Neuronal stem cell (in vitro differentiated cells): ENCODE data around the gene BIRC7.

Source experiments
- DNase-seq: peaks from one replicate; pipeline ENCODE4 v3.0.0-alpha.2; 2013; ENCODE audit warnings: low spot score
- H2AFZ ChIP-seq: one replicate; pipeline ENCODE4 v1.6.1; 2013; ENCODE audit warnings: mild to moderate bottlenecking, low read length, inconsistent platforms
- H2AK5ac ChIP-seq: 2 replicates; pipeline ENCODE4 v1.6.1; 2013; ENCODE audit warnings: low read depth, mild to moderate bottlenecking, inconsistent platforms, low read length, moderate library complexity, mixed read lengths
- H2BK120ac ChIP-seq: 2 replicates; pipeline ENCODE4 v1.6.1; 2013; ENCODE audit warnings: low read depth, mild to moderate bottlenecking, inconsistent platforms, low read length, moderate library complexity, mixed read lengths
- H2BK12ac ChIP-seq: one replicate; pipeline ENCODE4 v1.6.1; 2013; ENCODE audit warnings: low read length, inconsistent platforms
- H2BK15ac ChIP-seq: 2 replicates; pipeline ENCODE4 v1.6.1; 2013; ENCODE audit warnings: mild to moderate bottlenecking, low read length, inconsistent platforms, mixed read lengths
- H2BK5ac ChIP-seq: one replicate; pipeline ENCODE4 v1.6.1; 2013; ENCODE audit warnings: inconsistent platforms, mild to moderate bottlenecking, low read length, moderate library complexity
- H3K14ac ChIP-seq: one replicate; pipeline ENCODE4 v1.6.1; 2013; ENCODE audit warnings: low read length, inconsistent platforms
- H3K18ac ChIP-seq: 2 replicates; pipeline ENCODE4 v1.6.1; 2013; ENCODE audit warnings: low read length, inconsistent platforms
- H3K23ac ChIP-seq: 2 replicates; pipeline ENCODE4 v1.6.1; 2013; ENCODE audit warnings: low read depth, mild to moderate bottlenecking, mixed read lengths, low read length, inconsistent platforms; ENCODE audit not compliant: poor library complexity
- H3K27ac ChIP-seq: replicated peaks from 3 replicates; pipeline ENCODE4 v1.5.1; 2013; ENCODE audit warnings: low read length, inconsistent platforms
- H3K27me3 ChIP-seq, 3 experiments: 2 replicates each; pipeline ENCODE4 v1.6.1; 2013; ENCODE audit warnings: low read length in 3 of 3, mild to moderate bottlenecking in 2 of 3, inconsistent platforms in 1 of 3, low read depth in 1 of 3, mixed read lengths in 1 of 3, moderate library complexity in 1 of 3; ENCODE audit not compliant: control insufficient read depth in 3 of 3, insufficient read depth in 3 of 3
- H3K36me3 ChIP-seq, 2 donors: replicated peaks in 1 of 2; 2 replicates each; pipeline ENCODE4 v1.6.1; 2013; ENCODE audit warnings: low read length in 2 of 2; ENCODE audit not compliant: control insufficient read depth in 2 of 2, insufficient read depth in 2 of 2
- H3K4ac ChIP-seq: 2 replicates; pipeline ENCODE4 v1.6.1; 2013; ENCODE audit warnings: inconsistent platforms, mild to moderate bottlenecking, low read length, moderate library complexity
- H3K4me1 ChIP-seq, 2 donors: 1 replicate in 1 of 2; 2 replicates in 1 of 2; pipeline ENCODE4 v1.6.1; 2013; ENCODE audit warnings: low read length in 2 of 2, low read depth in 1 of 2; ENCODE audit not compliant: control insufficient read depth in 2 of 2, insufficient read depth in 1 of 2
- H3K4me2 ChIP-seq: one replicate; pipeline ENCODE4 v1.6.1; 2013; ENCODE audit warnings: mild to moderate bottlenecking, low read length, inconsistent platforms; ENCODE audit not compliant: insufficient read depth, poor library complexity, severe bottlenecking
- H3K4me3 ChIP-seq, 2 donors: 2 replicates each; pipeline ENCODE4 v1.5.1; 2013; ENCODE audit warnings: low read length in 2 of 2, mild to moderate bottlenecking in 2 of 2, inconsistent platforms in 1 of 2, moderate library complexity in 1 of 2
- H3K79me1 ChIP-seq: one replicate; pipeline ENCODE4 v1.6.1; 2013; ENCODE audit warnings: low read depth, mild to moderate bottlenecking, inconsistent platforms, low read length, moderate library complexity
- H3K9ac ChIP-seq: one replicate; pipeline ENCODE4 v1.6.1; 2013; ENCODE audit warnings: mild to moderate bottlenecking, low read depth, low read length, inconsistent platforms; ENCODE audit not compliant: poor library complexity
- H3K9me3 ChIP-seq, 2 donors: replicated peaks in 1 of 2; 2 replicates each; pipeline versions ENCODE3 to v1.6.1; 2013; ENCODE audit warnings: low read length in 2 of 2, mild to moderate bottlenecking in 2 of 2, inconsistent platforms in 1 of 2, low read depth in 1 of 2, mixed read lengths in 1 of 2, moderate library complexity in 1 of 2; ENCODE audit not compliant: control insufficient read depth in 2 of 2, insufficient read depth in 1 of 2
- H4K8ac ChIP-seq: one replicate; pipeline ENCODE4 v1.6.1; 2013; ENCODE audit warnings: low read depth, mild to moderate bottlenecking, inconsistent platforms, low read length, moderate library complexity
- H4K91ac ChIP-seq: one replicate; pipeline ENCODE4 v1.6.1; 2013; ENCODE audit warnings: low read length, low read depth, mild to moderate bottlenecking, inconsistent platforms; ENCODE audit not compliant: poor library complexity
- WGBS, 2 donors: extraction: QIAGEN DNeasy Blood & Tissue Kit; methylation state at CpG; one replicate each; pipeline ENCODE4 v1.1.7; 2013; ENCODE audit warnings: missing lambda C conversion rate in 2 of 2, mixed read lengths in 1 of 2; ENCODE audit not compliant: insufficient read length in 2 of 2, insufficient replicate concordance in 1 of 2; ENCODE audit errors: extremely low coverage in 2 of 2; 5-methylcytosine and 5-hydroxymethylcytosine counted together

Gene BIRC7

DNA sequence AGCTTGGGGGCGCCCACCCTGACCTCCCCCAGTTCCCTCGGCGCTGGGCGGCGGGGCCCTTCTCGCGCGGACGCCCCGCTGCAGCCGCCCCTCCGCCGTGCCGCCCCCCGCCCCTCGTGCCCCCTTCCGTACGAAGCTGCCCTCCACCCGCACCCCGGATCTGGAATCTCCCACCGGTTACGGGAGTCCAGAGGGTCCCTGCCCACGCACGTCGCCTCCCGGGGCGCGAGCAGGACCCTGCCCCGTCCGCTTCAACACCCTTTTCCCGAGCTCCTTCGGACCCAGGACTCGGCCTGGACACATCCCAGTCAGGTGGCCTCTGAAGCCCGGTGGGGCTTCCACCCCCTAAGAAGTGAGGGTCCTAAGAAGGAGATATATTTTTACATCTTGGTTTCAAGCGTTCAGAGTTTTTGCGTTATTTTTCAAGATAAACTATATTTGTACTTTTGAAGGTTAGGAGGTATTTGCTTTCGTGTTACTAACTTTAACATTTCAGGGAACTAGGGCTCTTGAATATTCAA lies 37.4 kb downstream of the BIRC7 start:
- no peak overlapping the region for H4K91ac ChIP-seq
- no peaks in the 10 kb centered on the region for H3K27me3 ChIP-seq
- H3K4me3 ChIP-seq, result peak overlapping the region; percentile 96 to 97
- no peak overlapping the region for H2BK15ac ChIP-seq
- H2AFZ ChIP-seq, result peak overlapping the region; percentile 86
- no peak overlapping the region for H2BK12ac ChIP-seq
- peak overlapping the region; percentile 94 for H3K18ac ChIP-seq
- H3K27ac ChIP-seq, result no peak overlapping the region
- no peak for DNase-seq
- no peak overlapping the region for H4K8ac ChIP-seq
- H3K36me3 ChIP-seq, result peaks cover 19 to 26% of the 10 kb centered on the region in 2 donors
- H2BK120ac ChIP-seq, result no peak overlapping the region
- peak overlapping the region; percentile 30 for H3K4ac ChIP-seq
- no peak overlapping the region for H2BK5ac ChIP-seq
- H3K9ac ChIP-seq, result peak overlapping the region; percentile 95
- no CpG with 5 or more reads among the region's 37 CpGs for WGBS, 2 donors
- H3K79me1 ChIP-seq, result peaks cover 26% of the 10 kb centered on the region
- H3K14ac ChIP-seq, result no peak overlapping the region
- H3K9me3 ChIP-seq, result no peaks in the 10 kb centered on the region
- H3K4me1 ChIP-seq, result peaks cover 4 to 30% of the 10 kb centered on the region in 2 donors
- H3K23ac ChIP-seq, result peak overlapping the region; percentile 99
- peak overlapping the region; percentile 95 for H3K4me2 ChIP-seq
- peak overlapping the region; percentile 91 for H2AK5ac ChIP-seq

DNA sequence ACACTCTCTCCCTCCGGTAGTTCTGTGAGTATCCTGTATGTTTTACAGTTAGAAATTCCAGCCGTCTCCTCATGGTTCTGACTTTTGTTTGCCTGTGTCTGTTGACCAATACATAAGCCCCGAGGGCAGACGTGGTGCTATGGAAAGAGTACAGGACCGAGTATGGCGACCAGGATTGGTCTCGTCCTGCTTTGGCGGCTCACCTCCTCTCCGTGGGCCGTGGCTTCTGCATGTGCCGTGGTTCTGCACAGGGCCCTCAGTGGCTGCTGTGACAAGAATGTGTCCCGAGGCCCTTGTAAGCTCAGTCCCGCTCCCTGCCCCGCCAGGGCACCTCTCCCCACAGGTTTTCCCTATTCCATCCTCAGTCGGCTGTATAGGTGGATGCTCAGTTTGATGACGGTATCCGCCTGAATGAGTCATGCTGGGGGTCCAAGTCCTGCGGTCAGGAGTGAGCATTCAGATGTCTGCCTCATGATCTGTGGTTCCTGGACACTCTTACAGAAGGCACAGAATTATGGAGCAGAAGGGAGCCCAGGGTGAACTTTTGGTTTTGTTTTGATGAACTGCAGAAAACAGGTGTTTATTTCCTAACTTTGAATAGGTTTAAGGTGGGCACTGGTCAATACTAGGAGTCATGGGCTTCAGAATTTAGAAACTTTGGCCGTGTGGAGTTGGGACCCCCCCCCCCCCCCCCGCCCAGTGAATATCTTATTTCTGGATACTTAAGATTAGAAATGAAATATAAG lies 38.1 kb downstream of the BIRC7 start:
- Histone ChIP-seq H2AFZ (no peak overlapping the region), H3K36me3 (peaks cover 25 to 33% of the 10 kb centered on the region in 2 donors), H3K9me3 (no peaks in the 10 kb centered on the region), H4K8ac (no peak overlapping the region), H3K79me1 (peaks cover 26% of the 10 kb centered on the region), H3K18ac (no peak overlapping the region), H2BK15ac (no peak overlapping the region), H3K4me2 (peak overlapping the region; percentile 34), H2BK5ac (no peak overlapping the region), H2BK120ac (no peak overlapping the region), H3K14ac (no peak overlapping the region), H4K91ac (no peak overlapping the region), H3K23ac (peak overlapping the region; percentile 16), H3K4me3 (peak overlapping the region; percentile 4 to 96), H3K27me3 (no peaks in the 10 kb centered on the region), H3K9ac (peak overlapping the region; percentile 47), H3K4me1 (peaks cover 4 to 24% of the 10 kb centered on the region in 2 donors), H3K27ac (no peak overlapping the region), H2BK12ac (no peak overlapping the region), H3K4ac (no peak overlapping the region), H2AK5ac (no peak overlapping the region)
- no CpG with 5 or more reads among the region's 20 CpGs for WGBS, 2 donors
- no peak for DNase-seq

DNA sequence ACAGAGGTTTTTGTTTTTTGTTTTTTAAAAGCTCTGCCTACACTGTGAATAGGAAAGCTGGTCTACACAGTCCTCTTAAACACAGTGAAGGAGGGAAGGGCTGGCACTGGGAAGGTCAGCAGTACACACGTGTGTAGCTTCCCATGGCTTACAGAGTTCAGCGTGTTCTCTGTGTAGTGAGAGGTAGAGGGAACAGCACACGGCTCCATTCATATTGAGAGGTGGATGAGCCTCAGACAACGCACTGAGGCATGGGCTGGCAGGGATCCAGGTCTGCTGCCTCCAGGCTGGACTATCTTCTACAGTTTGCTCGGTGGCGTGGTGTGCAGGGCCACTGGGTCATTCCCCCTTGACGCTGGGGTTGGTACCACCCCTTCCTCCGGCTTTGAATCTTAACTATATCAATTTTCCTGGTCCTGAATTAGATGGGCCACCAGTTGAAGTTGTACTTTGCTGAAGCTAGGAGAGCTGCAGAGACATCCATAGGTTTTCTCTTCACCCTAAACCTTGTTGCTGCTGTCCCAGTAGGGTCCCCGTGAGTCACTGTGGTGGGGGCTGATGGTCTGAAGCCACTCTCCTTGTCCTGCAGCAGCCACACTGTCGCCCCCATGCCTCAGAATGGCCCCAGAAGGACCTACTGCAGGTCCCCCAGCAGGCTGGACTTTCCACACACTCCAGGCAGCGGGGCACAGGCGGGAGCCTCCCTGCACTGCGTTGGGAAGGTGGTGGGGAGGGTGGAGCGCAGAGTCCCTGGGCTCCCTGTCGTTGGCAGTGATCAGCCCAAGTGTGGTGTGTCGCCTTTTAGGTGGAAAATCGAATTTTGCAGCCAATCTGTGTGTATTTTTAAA lies 38.9 kb downstream of the BIRC7 start:
- H3K18ac ChIP-seq, result no peak overlapping the region
- H4K8ac ChIP-seq, result peak overlapping the region; percentile 86
- DNase-seq, result no peak
- no peak overlapping the region for H2BK12ac ChIP-seq
- H3K4me1 ChIP-seq, result peaks cover 4 to 17% of the 10 kb centered on the region in 2 donors
- no peak overlapping the region for H3K14ac ChIP-seq
- no peak overlapping the region for H3K4ac ChIP-seq
- no peak overlapping the region for H2BK5ac ChIP-seq
- H3K36me3 ChIP-seq, result peaks cover 29 to 41% of the 10 kb centered on the region in 2 donors
- no peak overlapping the region for H2BK120ac ChIP-seq
- no peaks in the 10 kb centered on the region for H3K27me3 ChIP-seq
- no peak overlapping the region for H2BK15ac ChIP-seq
- H2AK5ac ChIP-seq, result peak overlapping the region; percentile 31
- no peak overlapping the region for H3K4me2 ChIP-seq
- H3K23ac ChIP-seq, result peak overlapping the region; percentile 87
- WGBS, 2 donors, result no CpG with 5 or more reads among the region's 17 CpGs
- peaks cover 26% of the 10 kb centered on the region for H3K79me1 ChIP-seq
- H3K27ac ChIP-seq, result no peak overlapping the region
- H3K9ac ChIP-seq, result peak overlapping the region; percentile 30
- H3K9me3 ChIP-seq, result no peaks in the 10 kb centered on the region
- H2AFZ ChIP-seq, result no peak overlapping the region
- peak overlapping the region; percentile 16 to 26 for H3K4me3 ChIP-seq
- H4K91ac ChIP-seq, result peak overlapping the region; percentile 26

DNA sequence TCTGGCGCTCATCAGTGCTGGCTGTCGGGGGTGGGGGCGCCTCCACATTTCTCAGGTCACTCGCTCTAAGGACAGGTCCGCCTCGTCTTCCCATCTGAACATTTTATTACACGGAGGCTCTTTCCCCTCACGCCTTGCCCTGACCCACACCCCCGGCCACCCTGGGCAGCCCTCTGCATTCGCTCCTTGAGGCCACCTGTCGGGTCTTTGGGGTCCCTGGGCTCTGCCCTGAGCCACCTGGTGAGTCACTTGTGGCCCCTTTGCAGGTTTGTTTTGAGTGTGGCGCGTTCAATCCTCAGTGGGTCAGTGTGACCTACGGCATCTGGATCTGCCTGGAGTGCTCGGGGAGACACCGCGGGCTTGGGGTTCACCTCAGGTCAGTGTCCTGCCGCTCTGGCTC lies 40.1 kb downstream of the BIRC7 start:
- no peak overlapping the region for H2BK15ac ChIP-seq
- H3K4me3 ChIP-seq, result no peak overlapping the region
- H3K18ac ChIP-seq, result no peak overlapping the region
- no peak overlapping the region for H4K8ac ChIP-seq
- H2AK5ac ChIP-seq, result no peak overlapping the region
- no peaks in the 10 kb centered on the region for H3K27me3 ChIP-seq
- no peak for DNase-seq
- H2AFZ ChIP-seq, result no peak overlapping the region
- H3K9ac ChIP-seq, result no peak overlapping the region
- no peak overlapping the region for H3K4ac ChIP-seq
- H3K9me3 ChIP-seq, result no peaks in the 10 kb centered on the region
- no peak overlapping the region for H3K27ac ChIP-seq
- peaks cover 31 to 52% of the 10 kb centered on the region in 2 donors for H3K36me3 ChIP-seq
- no CpG with 5 or more reads among the region's 18 CpGs for WGBS, 2 donors
- no peak overlapping the region for H4K91ac ChIP-seq
- H3K23ac ChIP-seq, result no peak overlapping the region
- no peak overlapping the region for H3K4me2 ChIP-seq
- H3K4me1 ChIP-seq, result peaks cover 4 to 16% of the 10 kb centered on the region in 2 donors
- H2BK5ac ChIP-seq, result no peak overlapping the region
- no peak overlapping the region for H3K14ac ChIP-seq
- no peak overlapping the region for H2BK120ac ChIP-seq
- H3K79me1 ChIP-seq, result peaks cover 28% of the 10 kb centered on the region
- no peak overlapping the region for H2BK12ac ChIP-seq
